Fibroblast of lung (primary cell): ENCODE results near the gene CTRB1. TPM values are rescaled to one million over a fixed set of nuclear protein-coding genes. Genes with fewer than 3 reads are reported as not detected.
A peak's percentile ranks its signal among the peaks of the same experiment; 100 is the strongest.

Experiments used
- DNase-seq, 2 donors: peaks; one replicate each; pipeline versions ENCODE4 v3.0.0 to v3.0.0-alpha.2; 2010; ENCODE audit warnings: low read depth in 2 of 2
- H2AFZ ChIP-seq: 2 replicates; pipeline ENCODE4 v1.5.1; 2012; ENCODE audit warnings: low read length, control low read depth, inconsistent platforms
- H3K27ac ChIP-seq: 2 replicates; pipeline ENCODE4 v1.5.1; 2011; ENCODE audit warnings: low read length, control low read depth; ENCODE audit not compliant: insufficient read depth
- H3K27me3 ChIP-seq: 2 replicates; pipeline ENCODE4 v1.5.1; 2011; ENCODE audit warnings: mild to moderate bottlenecking, low read length; ENCODE audit not compliant: control insufficient read depth, insufficient read depth
- H3K36me3 ChIP-seq: 2 replicates; pipeline ENCODE4 v1.5.1; 2011; ENCODE audit warnings: low read length; ENCODE audit not compliant: control insufficient read depth, insufficient read depth
- H3K4me1 ChIP-seq: 2 replicates; pipeline ENCODE4 v1.5.1; 2011; ENCODE audit warnings: low read length; ENCODE audit not compliant: control insufficient read depth, insufficient read depth; ENCODE audit errors: extremely low read depth
- H3K4me2 ChIP-seq: 2 replicates; pipeline ENCODE4 v1.5.1; 2011; ENCODE audit warnings: low read length, control low read depth; ENCODE audit not compliant: insufficient read depth; ENCODE audit errors: extremely low read depth
- H3K4me3 ChIP-seq, 4 experiments: fragments of 200-600 bp in 1 of 4; sonication (generic) in 1 of 4; replicated peaks in 1 of 4; 2 replicates each; pipeline ENCODE4 v1.5.1; 2011 to 2016; ENCODE audit warnings: low read length in 4 of 4, low read depth in 3 of 4, mild to moderate bottlenecking in 3 of 4, control low read depth in 2 of 4, inconsistent platforms in 1 of 4, mixed read lengths in 1 of 4; ENCODE audit not compliant: insufficient read depth in 1 of 4; ENCODE audit errors: control extremely low read depth in 1 of 4
- H3K79me2 ChIP-seq: 2 replicates; pipeline ENCODE4 v1.5.1; 2012; ENCODE audit warnings: mild to moderate bottlenecking, low read length, inconsistent platforms; ENCODE audit not compliant: control insufficient read depth, insufficient read depth
- H3K9ac ChIP-seq: 2 replicates; pipeline ENCODE4 v1.5.1; 2011; ENCODE audit warnings: mild to moderate bottlenecking, low read length, control low read depth; ENCODE audit not compliant: insufficient read depth
- H3K9me3 ChIP-seq: 2 replicates; pipeline ENCODE4 v1.5.1; 2012; ENCODE audit warnings: low read depth, low read length; ENCODE audit not compliant: control insufficient read depth, insufficient read depth
- H4K20me1 ChIP-seq: 2 replicates; pipeline ENCODE4 v1.5.1; 2011; ENCODE audit warnings: low read length; ENCODE audit not compliant: control insufficient read depth, insufficient read depth; ENCODE audit errors: extremely low read depth
- CTCF ChIP-seq, 2 donors: IDR thresholded peaks in 1 of 2; conservative IDR thresholded peaks in 1 of 2; 1 replicate in 1 of 2; 2 replicates in 1 of 2; pipeline ENCODE4 v1.5.1; 2011 to 2012; ENCODE audit warnings: low read length in 2 of 2, control low read depth in 1 of 2, inconsistent platforms in 1 of 2, low read depth in 1 of 2, mild to moderate bottlenecking in 1 of 2
- EZH2 ChIP-seq: IDR thresholded peaks from 2 replicates; pipeline ENCODE4 v1.5.1; 2012; ENCODE audit warnings: low read length, control low read depth, mild to moderate bottlenecking; ENCODE audit errors: missing control alignments
- polyA plus RNA-seq, 2 donors: library from polyadenylated mRNA; depleted of rRNA in 1 of 2; stranded (reverse) in 1 of 2; unstranded in 1 of 2; fragments of >200 nt; gene quantifications; 2 replicates each; pipeline ENCODE4 v1.2.1, GENCODE V29; 2011 to 2012; ENCODE audit warnings: missing spikeins in 1 of 2
- total RNA-seq: library from RNA; depleted of rRNA; stranded (reverse); fragments of >200 nt; gene quantifications from 2 replicates; pipeline ENCODE4 v1.2.1, GENCODE V29; 2014

The CTRB1 gene
- total and polyA plus RNA-seq, 2 donors (not counting 1 experiment from before 2014, with no cell fraction given): not detected

DNA sequence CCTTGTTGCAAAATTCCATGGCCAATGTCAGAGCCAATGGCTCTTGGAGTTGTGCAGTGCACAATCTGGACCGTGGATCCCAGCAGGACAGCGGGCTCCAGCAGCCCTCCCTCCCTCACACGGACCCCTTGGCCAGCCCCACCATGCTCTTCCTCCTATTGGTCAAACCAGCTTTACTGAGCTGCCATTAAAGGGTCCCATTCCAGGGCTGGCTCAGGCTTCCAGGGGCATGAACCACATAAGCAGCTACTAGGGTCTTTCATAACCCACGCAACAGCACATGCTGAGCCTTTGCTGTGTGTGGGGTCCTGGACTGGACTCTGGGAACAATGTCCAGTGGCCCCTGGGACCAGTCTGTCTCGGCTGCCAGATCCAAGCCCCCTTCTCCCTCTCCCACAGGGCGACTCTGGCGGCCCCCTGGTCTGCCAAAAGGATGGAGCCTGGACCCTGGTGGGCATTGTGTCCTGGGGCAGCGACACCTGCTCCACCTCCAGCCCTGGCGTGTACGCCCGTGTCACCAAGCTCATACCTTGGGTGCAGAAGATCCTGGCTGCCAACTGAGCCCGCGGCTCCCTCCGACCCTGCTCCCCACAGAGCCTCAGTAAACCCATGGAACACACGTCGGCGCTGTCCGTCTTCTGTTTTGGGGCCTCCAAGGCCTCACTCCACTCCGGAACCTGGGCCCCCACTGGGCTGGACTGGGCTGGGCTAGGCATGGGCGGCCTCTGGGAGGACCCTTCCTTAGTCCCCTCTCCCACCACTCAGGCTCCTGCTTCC, 5.7 kb downstream of the CTRB1 start:
- H3K27me3 ChIP-seq: no peaks in the 10 kb centered on the region
- H3K27ac ChIP-seq: no peak overlapping the region
- H3K4me2 ChIP-seq: no peak overlapping the region
- peaks cover under 1% of the 10 kb centered on the region for H3K79me2 ChIP-seq
- no peaks in the 10 kb centered on the region for H4K20me1 ChIP-seq
- H3K4me3 ChIP-seq: no peak overlapping the region
- H3K9me3 ChIP-seq: no peaks in the 10 kb centered on the region
- H2AFZ ChIP-seq: no peak overlapping the region
- DNase-seq: no peak
- TF ChIP-seq EZH2 (no peak), CTCF (conservative IDR thresholded peaks at IDR 0.05 in 1 of 2, IDR thresholded peaks at IDR 0.05 in 1 of 2; ENCODE audit: low read depth in 1 of 2, low read length in 2 of 2) (no peak)
- no peaks in the 10 kb centered on the region for H3K4me1 ChIP-seq
- no peak overlapping the region for H3K9ac ChIP-seq
- peaks cover 16% of the 10 kb centered on the region for H3K36me3 ChIP-seq

- TF ChIP-seq CTCF (conservative IDR thresholded peaks at IDR 0.05 in 1 of 2, IDR thresholded peaks at IDR 0.05 in 1 of 2; ENCODE audit: low read depth in 1 of 2, low read length in 2 of 2) (no peak), EZH2 (no peak)
- no peaks in the 10 kb centered on the region for H3K4me1 ChIP-seq
- no peaks in the 10 kb centered on the region for H3K9me3 ChIP-seq
- H3K27me3 ChIP-seq: no peaks in the 10 kb centered on the region
- no peak overlapping the region for H3K4me3 ChIP-seq
- no peak overlapping the region for H2AFZ ChIP-seq
- peaks cover 22% of the 10 kb centered on the region for H3K36me3 ChIP-seq
- peak in 1 of 2 donors; percentile 51 for DNase-seq
- H4K20me1 ChIP-seq: no peaks in the 10 kb centered on the region
- no peak overlapping the region for H3K4me2 ChIP-seq
- no peak overlapping the region for H3K27ac ChIP-seq
- peaks cover 2% of the 10 kb centered on the region for H3K79me2 ChIP-seq
- H3K9ac ChIP-seq: no peak overlapping the region
These were observed 6.3 kb downstream of the CTRB1 start for GRCh38 chr16:75225092-75225491.

- Histone ChIP-seq H2AFZ (no peak overlapping the region), H3K4me2 (no peak overlapping the region), H3K36me3 (peaks cover 26% of the 10 kb centered on the region), H3K27me3 (no peaks in the 10 kb centered on the region), H3K9me3 (no peaks in the 10 kb centered on the region), H4K20me1 (no peaks in the 10 kb centered on the region), H3K27ac (no peak overlapping the region), H3K9ac (no peak overlapping the region), H3K79me2 (peaks cover 2% of the 10 kb centered on the region), H3K4me3 (no peak overlapping the region), H3K4me1 (no peaks in the 10 kb centered on the region)
- TF ChIP-seq CTCF (conservative IDR thresholded peaks at IDR 0.05 in 1 of 2, IDR thresholded peaks at IDR 0.05 in 1 of 2; ENCODE audit: low read depth in 1 of 2, low read length in 2 of 2): no peak
- no peak for TF ChIP-seq EZH2
- DNase-seq: no peak
These were observed 7.1 kb downstream of the CTRB1 start for GRCh38 chr16:75225678-75226515.
